Measurements from ENCODE around the gene PEX11A. TPM values are rescaled to one million over a fixed set of nuclear protein-coding genes. Genes with fewer than 3 reads are reported as not detected.
A peak's percentile ranks its signal among the peaks of the same experiment; 100 is the strongest.

PEX11A gene
- total RNA-seq, 1 donor from 2014 or later = 12.6 TPM

GRCh38 chr15:89677381-89677780, 13.2 kb downstream of the PEX11A start:
- DNase-seq (ENCODE audit: low spot score in 2 of 2) (no peak), FAIRE-seq (no peak)

DNA sequence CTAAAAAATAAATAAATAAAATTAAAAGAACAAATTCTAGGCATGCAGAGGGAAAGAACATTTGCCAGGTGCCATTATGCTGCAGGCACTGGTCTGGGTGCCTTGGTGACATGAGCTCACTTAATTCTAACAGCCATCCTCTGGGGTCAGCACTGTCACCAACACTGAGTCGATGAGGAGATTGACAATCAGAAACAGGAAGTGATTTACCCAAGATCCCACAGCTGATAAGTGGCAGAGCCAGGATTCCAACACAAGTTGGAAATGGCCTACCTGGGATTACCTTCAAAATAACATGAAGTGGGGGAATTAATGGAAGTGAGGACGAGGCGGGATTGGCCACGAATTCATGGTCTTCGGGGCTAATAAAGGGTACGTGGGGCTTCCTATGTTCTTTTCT, 14.9 kb downstream of the PEX11A start:
- DNase-seq (ENCODE audit: low spot score in 2 of 2) = no peak
- no peak for FAIRE-seq

DNA sequence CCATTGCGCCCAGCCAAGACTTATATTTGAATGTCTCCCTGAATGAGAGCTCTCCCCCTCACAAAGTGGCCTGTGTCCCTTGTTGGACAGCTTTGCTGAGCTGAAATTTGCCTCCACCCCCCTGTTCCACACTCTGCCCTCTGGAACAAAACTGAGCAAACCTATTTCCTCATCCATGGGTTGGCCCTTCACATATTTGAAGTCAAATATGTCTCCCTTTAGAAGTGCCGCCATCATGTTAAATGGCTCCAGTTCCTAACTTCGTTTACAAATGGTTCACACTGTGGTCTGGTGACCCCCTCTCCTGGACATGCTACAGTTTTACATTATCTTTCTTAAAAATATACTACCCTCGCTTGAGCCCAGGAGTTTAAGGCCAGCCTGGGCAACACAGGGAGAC, 16.0 kb downstream of the PEX11A start:
- no peak for DNase-seq (ENCODE audit: low spot score in 2 of 2)
- FAIRE-seq = no peak

DNA sequence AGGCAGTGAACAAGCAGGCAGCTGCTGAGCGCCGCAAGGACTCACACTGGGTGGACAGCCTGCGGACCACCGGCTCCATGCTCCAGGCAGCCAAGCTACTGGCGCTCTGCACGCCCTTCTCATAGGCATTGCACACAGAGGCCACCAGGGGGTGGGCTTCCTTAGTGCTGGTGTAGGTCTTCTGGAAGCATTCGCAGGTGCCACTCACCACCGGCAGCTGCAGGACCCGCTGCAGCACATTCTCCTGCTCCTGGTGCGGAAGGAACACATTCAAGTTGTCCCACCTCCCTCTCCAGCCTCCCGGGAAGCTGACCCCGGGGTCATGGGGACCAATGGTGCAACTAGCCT, 17.4 kb downstream of the PEX11A start:
- DNase-seq (ENCODE audit: low spot score in 2 of 2) = no peak
- FAIRE-seq = no peak

- no peak for FAIRE-seq
- DNase-seq (ENCODE audit: low spot score in 2 of 2) = no peak
Measured at GRCh38 chr15:89672221-89673164, 18.1 kb downstream of the PEX11A start.

DNA sequence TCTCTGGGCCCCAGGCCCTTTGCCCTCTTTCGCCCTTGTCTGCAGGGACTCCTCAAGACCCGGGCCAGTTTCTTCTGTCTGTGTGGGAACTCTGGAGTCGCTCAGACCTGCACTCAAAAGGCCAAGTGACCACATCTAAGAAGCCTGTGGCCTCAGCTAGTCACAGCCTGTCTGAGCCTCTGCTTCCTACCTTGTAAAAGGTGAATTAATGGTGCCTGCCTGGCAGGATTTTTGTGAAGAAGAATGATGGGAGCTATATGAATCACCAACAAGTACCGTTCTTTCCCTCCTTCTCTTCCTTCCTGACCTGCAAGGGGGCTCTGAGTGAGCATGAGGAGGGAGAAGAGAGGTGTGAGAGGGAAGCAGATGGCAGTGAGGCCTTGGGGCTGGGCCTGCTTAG, 18.9 kb downstream of the PEX11A start:
- FAIRE-seq (no peak), DNase-seq (ENCODE audit: low spot score in 2 of 2) (no peak)

GRCh38 chr15:89670971-89671560, 19.5 kb downstream of the PEX11A start:
- FAIRE-seq = no peak

GRCh38 chr15:89669941-89670340, 20.6 kb downstream of the PEX11A start:
- no peak for FAIRE-seq
- DNase-seq (ENCODE audit: low spot score in 2 of 2) = no peak

More at GRCh38 chr15:89670971-89671560, 19.5 kb downstream of the PEX11A start:
- DNase-seq (ENCODE audit: low spot score in 2 of 2) = no peak

GRCh38 chr15:89669309-89669865, 21.2 kb downstream of the PEX11A start:
- no peak for DNase-seq (ENCODE audit: low spot score in 2 of 2)
- no peak for FAIRE-seq

DNA sequence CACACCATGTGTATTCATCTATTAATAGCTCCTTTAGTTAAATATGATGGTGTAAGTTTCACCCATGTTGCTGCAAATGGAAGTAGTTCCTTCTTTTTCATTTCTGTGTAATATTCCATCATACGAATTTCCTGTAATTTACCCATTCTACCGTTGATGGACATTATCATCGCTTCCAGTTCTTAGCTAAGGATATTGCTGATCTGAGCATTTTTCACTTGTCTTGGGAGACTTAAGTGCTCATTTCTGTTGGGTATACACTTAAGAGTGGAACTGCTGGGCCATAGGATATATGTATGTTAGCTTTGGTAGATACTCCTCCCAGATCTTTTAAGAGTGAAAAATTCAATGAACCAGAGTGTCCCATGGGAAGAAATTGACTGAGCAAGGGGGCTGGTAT, 22.4 kb downstream of the PEX11A start:
- FAIRE-seq (no peak), DNase-seq (ENCODE audit: low spot score in 2 of 2) (no peak)

GRCh38 chr15:89667706-89667960, 22.9 kb downstream of the PEX11A start:
- DNase-seq (ENCODE audit: low spot score in 2 of 2) = no peak
- no peak for FAIRE-seq

GRCh38 chr15:89666858-89667705, 23.5 kb downstream of the PEX11A start:
- DNase-seq (ENCODE audit: low spot score in 2 of 2) (no peak), FAIRE-seq (no peak)

GRCh38 chr15:89666184-89666857, 24.2 kb downstream of the PEX11A start:
- no peak for FAIRE-seq

DNA sequence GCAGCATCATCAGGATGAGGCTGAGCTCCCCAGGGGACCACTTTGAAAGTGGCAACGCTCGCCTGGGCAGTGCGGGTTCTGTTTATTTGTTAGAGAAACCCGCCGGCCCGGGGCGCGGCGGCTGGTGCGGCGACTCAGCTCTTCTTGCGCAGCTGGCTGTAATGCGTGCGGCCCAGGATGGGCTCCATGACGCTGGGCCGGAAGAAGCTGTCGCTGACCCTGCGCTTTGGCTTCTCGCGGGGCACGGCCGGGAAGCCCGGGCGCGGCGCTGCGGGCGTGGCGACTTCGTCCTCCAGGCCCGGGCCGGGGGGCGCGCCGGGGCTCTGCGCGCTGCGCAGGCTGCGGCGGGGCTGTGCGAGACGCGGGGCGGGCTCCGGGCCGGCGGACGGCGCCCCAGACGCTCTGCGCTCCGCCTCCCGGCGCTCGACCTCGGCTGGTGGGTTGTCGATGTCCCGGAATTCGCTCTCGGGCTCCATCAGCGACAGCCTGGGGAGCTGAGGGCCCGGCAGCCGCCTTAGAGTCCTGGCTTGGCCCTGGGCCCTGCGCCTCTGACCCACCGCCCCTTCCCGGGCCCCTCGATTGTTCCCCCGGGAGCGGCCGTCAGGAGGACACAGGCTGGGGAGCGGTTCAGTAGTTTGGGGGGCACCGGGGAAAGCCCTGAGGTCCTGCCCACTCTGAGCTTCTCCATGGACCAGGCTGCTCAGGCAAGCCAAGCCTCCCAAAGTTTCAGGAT, 24.9 kb downstream of the PEX11A start:
- DNase-seq (ENCODE audit: low spot score in 2 of 2) (peak; percentile 60 to 67), FAIRE-seq (no peak)

More at GRCh38 chr15:89666184-89666857, 24.2 kb downstream of the PEX11A start:
- no peak for DNase-seq (ENCODE audit: low spot score in 2 of 2)

- DNase-seq (ENCODE audit: low spot score in 2 of 2) (no peak), FAIRE-seq (no peak)
Measured at GRCh38 chr15:89664441-89665350, 25.9 kb downstream of the PEX11A start.

DNA sequence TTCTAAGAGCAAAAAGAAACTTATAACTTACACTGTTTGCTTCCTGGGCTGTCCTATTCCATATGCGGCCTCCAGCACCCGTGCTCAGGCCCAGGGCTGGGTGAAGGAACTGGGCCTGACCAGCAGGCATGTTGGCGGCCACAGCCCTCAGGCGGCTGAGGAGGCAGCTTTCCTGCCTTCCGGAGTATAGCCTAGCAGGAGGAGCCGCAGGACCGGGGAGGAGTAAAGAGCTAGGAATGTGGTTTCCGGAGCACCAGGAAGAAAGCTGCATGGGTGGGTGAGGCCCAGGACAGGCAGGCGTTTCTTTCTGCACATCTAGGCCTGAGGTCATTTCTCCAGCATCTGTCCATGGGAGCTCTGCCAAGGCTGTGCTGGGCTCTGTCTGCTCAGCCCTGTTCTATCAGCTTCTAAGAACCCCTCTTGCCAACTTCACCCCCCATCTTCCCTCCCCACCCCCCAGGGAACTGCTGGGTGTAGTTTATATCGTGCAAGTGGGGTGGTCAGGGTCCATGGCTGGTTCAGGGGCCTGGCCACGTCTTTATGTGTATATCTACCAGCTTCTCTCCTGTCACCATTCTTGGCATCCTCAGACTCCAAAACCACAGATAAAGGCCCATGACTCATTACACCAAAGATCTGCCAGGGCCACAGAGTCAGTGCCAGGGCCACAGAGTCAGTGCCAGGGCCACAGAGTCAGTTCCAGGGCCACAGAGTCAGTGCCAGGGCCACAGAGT, 27.5 kb downstream of the PEX11A start:
- DNase-seq (ENCODE audit: low spot score in 2 of 2) (no peak), FAIRE-seq (no peak)

GRCh38 chr15:89660556-89660955, 30.0 kb downstream of the PEX11A start:
- FAIRE-seq = no peak

GRCh38 chr15:89659295-89659694, 31.3 kb downstream of the PEX11A start:
- DNase-seq (ENCODE audit: low spot score in 2 of 2) (no peak), FAIRE-seq (no peak)

More at GRCh38 chr15:89660556-89660955, 30.0 kb downstream of the PEX11A start:
- no peak for DNase-seq (ENCODE audit: low spot score in 2 of 2)

Measured in frontal cortex (tissue), 4 donors.